K562 (cell line): ENCODE measurements around the gene TMEM131. TPM values are rescaled to one million over a fixed set of nuclear protein-coding genes. Genes with fewer than 3 reads are reported as not detected.

Experiments
- ATAC-seq: fragments of 200-7000 bp; cut with Tn5 transposase; 3 replicates; pipeline ENCODE4 v1.9.1; 2020; ENCODE audit warnings: moderate library complexity
- BruUV-seq: library from RNA; stranded (reverse); fragments of 400-500 nt; replicated peaks from 2 replicates; lab custom pipeline; 2021; lab: Mats Ljungman, UMichigan
- CTCF ChIA-PET: fragments of 300-600 bp; formaldehyde crosslinking; extraction: SDS; loops from one replicate; lab custom pipeline; 2021; ENCODE audit warnings: low intra/inter-chr PET ratio; lab: Yijun Ruan, JAX
- POLR2A ChIA-PET: fragments of 300-600, 350-650 bp; sonication (Branson Sonifier 250); formaldehyde crosslinking; extraction: SDS; loops from one replicate; lab custom pipeline; 2021; ENCODE audit warnings: antibody characterized with exemption, inconsistent platforms; lab: Yijun Ruan, JAX
- DNase-seq, 4 experiments: peaks; one replicate each; pipeline versions ENCODE4 v3.0.0 to v3.0.0-alpha.2; 2011 to 2018; ENCODE audit warnings: low spot score in 3 of 4, mixed read lengths in 3 of 4; ENCODE audit errors: extremely low read depth in 1 of 4
- FAIRE-seq: peaks from 2 replicates; lab custom pipeline; 2011; peaks lifted over from hg19 to GRCh38; lab: Jason Lieb, UNC
- H2AFZ ChIP-seq: 2 replicates; pipeline ENCODE4 v1.6.0; 2011; ENCODE audit warnings: low read depth, low read length, control low read depth, inconsistent platforms
- H3K27ac ChIP-seq: fragments of 200-600 bp; 3 replicates; pipeline ENCODE4 v1.8.0; 2011; ENCODE audit warnings: low read depth, mild to moderate bottlenecking, control low read depth, inconsistent platforms, low read length, moderate library complexity, mixed read lengths; ENCODE audit errors: extremely low read depth
- H3K27me3 ChIP-seq, 2 experiments: fragments of 300-600 bp in 1 of 2; 2 replicates in 1 of 2; 3 replicates in 1 of 2; pipeline versions ENCODE4 v1.6.0 to v1.8.0; 2011; ENCODE audit warnings: inconsistent platforms in 2 of 2, low read length in 2 of 2, mild to moderate bottlenecking in 1 of 2, mixed read lengths in 1 of 2, moderate library complexity in 1 of 2; ENCODE audit not compliant: control insufficient read depth in 2 of 2, insufficient read depth in 2 of 2
- H3K36me3 ChIP-seq: fragments of 300-600 bp; 3 replicates; pipeline ENCODE4 v1.8.0; 2011; ENCODE audit warnings: mild to moderate bottlenecking, low read length, inconsistent platforms; ENCODE audit not compliant: control insufficient read depth, insufficient read depth
- H3K4me1 ChIP-seq, 2 experiments: fragments of 200-600 bp in 1 of 2; replicated peaks in 1 of 2; 2 replicates in 1 of 2; 3 replicates in 1 of 2; pipeline versions ENCODE4 v1.5.1 to v1.8.0; 2011; ENCODE audit warnings: inconsistent platforms in 2 of 2, low read length in 2 of 2, mild to moderate bottlenecking in 1 of 2, mixed read lengths in 1 of 2, moderate library complexity in 1 of 2; ENCODE audit not compliant: control insufficient read depth in 2 of 2, insufficient read depth in 2 of 2
- H3K4me2 ChIP-seq: 2 replicates; pipeline ENCODE4 v1.6.1; 2011; ENCODE audit warnings: low read length, control low read depth, inconsistent platforms, mixed read lengths; ENCODE audit not compliant: insufficient read depth
- H3K4me3 ChIP-seq: fragments of 200-600 bp; sonication (generic), shearing (Covaris generic); 2 replicates; pipeline ENCODE4 v1.5.1; 2016; ENCODE audit warnings: control low read depth, inconsistent platforms
- H3K79me2 ChIP-seq: fragments of 200-600 bp; 3 replicates; pipeline ENCODE4 v1.8.0; 2011; ENCODE audit warnings: low read length, inconsistent platforms; ENCODE audit not compliant: control insufficient read depth, insufficient read depth
- H3K9ac ChIP-seq, 2 experiments: 2 replicates each; pipeline versions ENCODE4 v1.6.0 to v1.6.1; 2011; ENCODE audit warnings: low read depth in 2 of 2, low read length in 2 of 2, control low read depth in 1 of 2, inconsistent platforms in 1 of 2, mild to moderate bottlenecking in 1 of 2, mixed read lengths in 1 of 2; ENCODE audit not compliant: insufficient read depth in 1 of 2
- H3K9me1 ChIP-seq: one replicate; pipeline ENCODE4 v1.6.0; 2011; ENCODE audit warnings: inconsistent platforms, mild to moderate bottlenecking, low read length, moderate library complexity; ENCODE audit not compliant: control insufficient read depth, insufficient read depth
- H3K9me3 ChIP-seq: replicated peaks from 2 replicates; pipeline ENCODE4 v1.5.1; 2011; ENCODE audit warnings: low read depth, low read length, inconsistent platforms; ENCODE audit not compliant: control insufficient read depth, insufficient read depth
- H4K20me1 ChIP-seq: replicated peaks from 2 replicates; pipeline ENCODE4 v1.6.1; 2011; ENCODE audit warnings: low read length, inconsistent platforms, mixed read lengths; ENCODE audit not compliant: control insufficient read depth, insufficient read depth
- EHMT2 ChIP-seq: fragments of 450-650 bp; IDR thresholded peaks from 2 replicates; pipeline ENCODE4 v1.6.1; 2018; ENCODE audit warnings: antibody characterized with exemption
- EP400 ChIP-seq: fragments of 450-650 bp; IDR thresholded peaks from 2 replicates; pipeline ENCODE4 v1.6.1; 2017; ENCODE audit warnings: antibody characterized with exemption, mild to moderate bottlenecking, moderate library complexity
- ERF ChIP-seq: fragments of 450-650 bp; formaldehyde crosslinking; IDR thresholded peaks from 2 replicates; pipeline ENCODE4 v1.4.0; 2020; ENCODE audit warnings: mild to moderate bottlenecking, mixed read lengths
- HLTF ChIP-seq: fragments of 450-650 bp; IDR thresholded peaks from 2 replicates; pipeline ENCODE4 v1.6.1; 2016
- JUND ChIP-seq, 2 experiments: IDR thresholded peaks; 2 replicates in 1 of 2; 3 replicates in 1 of 2; pipeline ENCODE4 v1.6.1; 2011; ENCODE audit warnings: borderline replicate concordance in 2 of 2, low read depth in 2 of 2, low read length in 2 of 2, improper control_type of control experiment in 1 of 2, missing biosample characterization in 1 of 2, missing genetic modification characterization in 1 of 2, missing genetic modification reagents in 1 of 2
- SNRNP70 ChIP-seq: fragments of 200-400 bp; formaldehyde crosslinking; optimal IDR thresholded peaks from 2 replicates; pipeline ENCODE3; 2017; ENCODE audit warnings: low read depth, low read length
- ZNF551 ChIP-seq: fragments of 250-450 bp; sonication (Bioruptor Pico); IDR thresholded peaks from 2 replicates; pipeline ENCODE4 v1.5.0; 2021; ENCODE audit warnings: mild to moderate bottlenecking, moderate library complexity
- WGBS: fragments of 100-300 bp; shearing (Covaris generic); methylation state at CpG from one replicate; pipeline ENCODE4 v1.1.6; 2016; ENCODE audit warnings: low coverage, mixed read lengths; ENCODE audit not compliant: insufficient coverage; ENCODE audit errors: missing lambda C conversion rate; 5-methylcytosine and 5-hydroxymethylcytosine counted together
- in situ Hi-C: fragments of 300-500 bp; cut with MboI; formaldehyde crosslinking; loops from 4 replicates; pipeline ENCODE4 v1.15.0; 2018; ENCODE audit warnings: inconsistent platforms, mixed read lengths
- intact Hi-C: fragments of 100-400 bp; cut with micrococcal nuclease; formaldehyde crosslinking; loops from 2 replicates; pipeline ENCODE4 v1.14.2; 2022
- polyA plus RNA-seq, 8 experiments: library from polyadenylated mRNA; depleted of rRNA in 4 of 8; stranded (reverse) in 5 of 8; unstranded in 3 of 8; fragments of >200 nt; fragmentation: Nextera tagmentation in 2 of 8; fragmentation: Illumina TruSeq in 1 of 8; extraction: Ambion mirVana in 2 of 8; extraction: Trizol in 1 of 8; gene quantifications; 2 replicates each; pipeline versions ENCODE4 v1.2.1 to v1.2.3, GENCODE V29; 2011 to 2014; ENCODE audit warnings: inconsistent platforms in 1 of 8, missing spikeins in 1 of 8
- total RNA-seq, 7 experiments: library from RNA; depleted of rRNA in 6 of 7; stranded (reverse); fragments of >200 nt in 6 of 7; fragmentation: Illumina TruSeq in 2 of 7; extraction: Trizol in 2 of 7; gene quantifications; 2 replicates each; pipeline versions ENCODE4 v1.2.1 to v1.2.3, GENCODE V29; 2011 to 2021; ENCODE audit warnings: low replicate concordance in 1 of 7
- TF ChIP-seq, protein P1 (sequence below): fragments of 450-650 bp; IDR thresholded peaks from 2 replicates; pipeline ENCODE4 v1.6.1; 2016; ENCODE audit warnings: antibody characterized with exemption
- TF ChIP-seq, protein P2 (sequence below): fragments of 250-450 bp; sonication (Bioruptor Pico); IDR thresholded peaks from 2 replicates; pipeline ENCODE4 v1.8.0; 2022; ENCODE audit warnings: inconsistent platforms
- TF ChIP-seq, protein P3 (sequence below): fragments of 450-650 bp; conservative IDR thresholded peaks from 2 replicates; pipeline ENCODE4 v1.6.1; 2016; ENCODE audit warnings: missing genetic modification characterization, low read depth, mild to moderate bottlenecking, control low read depth, missing compliant biosample characterization

Gene TMEM131
- total and polyA plus RNA-seq, 9 of the 15 experiments (the other 6 are each of a cell fraction or from before 2014, with no cell fraction given): 2.5 to 21.1 (median 12.4) TPM

DNA sequence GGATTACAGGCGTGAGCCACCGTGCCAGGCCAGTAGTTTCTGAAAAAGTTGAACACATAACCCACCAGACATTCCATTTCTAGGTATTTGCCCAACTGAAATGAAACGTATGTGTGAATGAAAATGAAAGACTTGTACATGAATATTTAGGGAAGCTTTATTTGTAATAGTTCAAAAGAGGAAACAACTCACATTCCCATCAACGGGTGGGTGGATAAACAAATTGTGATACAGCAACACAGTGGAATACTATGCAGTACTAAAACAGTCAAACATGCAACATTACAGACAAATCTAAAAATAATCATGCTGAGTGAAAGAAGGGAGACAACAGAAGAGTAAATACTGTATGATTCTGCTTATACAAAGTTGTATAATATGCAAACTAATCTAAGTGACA lies 46.8 kb downstream of the TMEM131 start:
- Histone ChIP-seq H3K9ac (no peak overlapping the region), H3K36me3 (no peaks in the 10 kb centered on the region), H3K79me2 (peaks cover 46% of the 10 kb centered on the region), H3K9me1 (no peaks in the 10 kb centered on the region), H3K27me3 (no peaks in the 10 kb centered on the region), H3K4me3 (no peak overlapping the region), H4K20me1 (no peaks in the 10 kb centered on the region), H3K4me1 (no peaks in the 10 kb centered on the region), H3K4me2 (no peak overlapping the region), H3K27ac (no peak overlapping the region), H3K9me3 (no peaks in the 10 kb centered on the region), H2AFZ (no peak overlapping the region)
- BruUV-seq: no TSS peak
- intact Hi-C loops (no loop called here), in situ Hi-C loops (no loop called here)
- FAIRE-seq (no peak), DNase-seq (no peak), ATAC-seq (no peak)
- TF ChIP-seq EHMT2 (no peak), SNRNP70 (no peak), ERF (CRISPR knock-in tag) (no peak), HLTF (no peak), JUND (IDR thresholded peaks at IDR 0.05; ENCODE audit: borderline replicate concordance, low read depth, low read length) (no peak), JUND (tag; IDR thresholded peaks at IDR 0.05; ENCODE audit: borderline replicate concordance, low read depth, low read length) (no peak), EP400 (no peak), ZNF551 (CRISPR knock-in tag) (no peak)
- TF ChIP-seq, protein P1, sequence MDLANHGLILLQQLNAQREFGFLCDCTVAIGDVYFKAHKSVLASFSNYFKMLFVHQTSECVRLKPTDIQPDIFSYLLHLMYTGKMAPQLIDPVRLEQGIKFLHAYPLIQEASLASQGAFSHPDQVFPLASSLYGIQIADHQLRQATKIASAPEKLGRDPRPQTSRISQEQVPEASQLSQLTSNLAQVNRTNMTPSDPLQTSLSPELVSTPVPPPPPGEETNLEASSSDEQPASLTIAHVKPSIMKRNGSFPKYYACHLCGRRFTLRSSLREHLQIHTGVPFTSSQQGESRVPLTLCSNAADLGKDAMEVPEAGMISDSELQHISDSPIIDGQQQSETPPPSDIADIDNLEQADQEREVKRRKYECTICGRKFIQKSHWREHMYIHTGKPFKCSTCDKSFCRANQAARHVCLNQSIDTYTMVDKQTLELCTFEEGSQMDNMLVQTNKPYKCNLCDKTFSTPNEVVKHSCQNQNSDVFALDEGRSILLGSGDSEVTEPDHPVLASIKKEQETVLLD: no peak
- TF ChIP-seq, protein P2, sequence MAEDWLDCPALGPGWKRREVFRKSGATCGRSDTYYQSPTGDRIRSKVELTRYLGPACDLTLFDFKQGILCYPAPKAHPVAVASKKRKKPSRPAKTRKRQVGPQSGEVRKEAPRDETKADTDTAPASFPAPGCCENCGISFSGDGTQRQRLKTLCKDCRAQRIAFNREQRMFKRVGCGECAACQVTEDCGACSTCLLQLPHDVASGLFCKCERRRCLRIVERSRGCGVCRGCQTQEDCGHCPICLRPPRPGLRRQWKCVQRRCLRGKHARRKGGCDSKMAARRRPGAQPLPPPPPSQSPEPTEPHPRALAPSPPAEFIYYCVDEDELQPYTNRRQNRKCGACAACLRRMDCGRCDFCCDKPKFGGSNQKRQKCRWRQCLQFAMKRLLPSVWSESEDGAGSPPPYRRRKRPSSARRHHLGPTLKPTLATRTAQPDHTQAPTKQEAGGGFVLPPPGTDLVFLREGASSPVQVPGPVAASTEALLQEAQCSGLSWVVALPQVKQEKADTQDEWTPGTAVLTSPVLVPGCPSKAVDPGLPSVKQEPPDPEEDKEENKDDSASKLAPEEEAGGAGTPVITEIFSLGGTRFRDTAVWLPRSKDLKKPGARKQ: no peak
- TF ChIP-seq, protein P3, sequence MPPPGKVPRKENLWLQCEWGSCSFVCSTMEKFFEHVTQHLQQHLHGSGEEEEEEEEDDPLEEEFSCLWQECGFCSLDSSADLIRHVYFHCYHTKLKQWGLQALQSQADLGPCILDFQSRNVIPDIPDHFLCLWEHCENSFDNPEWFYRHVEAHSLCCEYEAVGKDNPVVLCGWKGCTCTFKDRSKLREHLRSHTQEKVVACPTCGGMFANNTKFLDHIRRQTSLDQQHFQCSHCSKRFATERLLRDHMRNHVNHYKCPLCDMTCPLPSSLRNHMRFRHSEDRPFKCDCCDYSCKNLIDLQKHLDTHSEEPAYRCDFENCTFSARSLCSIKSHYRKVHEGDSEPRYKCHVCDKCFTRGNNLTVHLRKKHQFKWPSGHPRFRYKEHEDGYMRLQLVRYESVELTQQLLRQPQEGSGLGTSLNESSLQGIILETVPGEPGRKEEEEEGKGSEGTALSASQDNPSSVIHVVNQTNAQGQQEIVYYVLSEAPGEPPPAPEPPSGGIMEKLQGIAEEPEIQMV (tag): no peak
- ChIA-PET POLR2A (no interaction called here), CTCF (no interaction called here)
- WGBS: 88% methylated on average over 4 of the region's 4 CpGs
